Parathyroid adenoma (tissue), 2 donors: Measurements from ENCODE around the gene ROR2.

Experiments
- H2AFZ ChIP-seq: fragments of 300-600 bp; sonication (generic); one replicate; pipeline ENCODE4 v1.7.0; 2017; ENCODE audit warnings: antibody characterized with exemption, mild to moderate bottlenecking
- H3K27ac ChIP-seq: fragments of 300-600 bp; sonication (generic); one replicate; pipeline ENCODE4 v1.7.0; 2017
- H3K27me3 ChIP-seq: fragments of 300-600 bp; sonication (generic); one replicate; pipeline ENCODE4 v1.7.0; 2017; ENCODE audit warnings: low read length; ENCODE audit not compliant: control insufficient read depth, insufficient read depth
- H3K36me3 ChIP-seq: fragments of 300-600 bp; sonication (generic); one replicate; pipeline ENCODE4 v1.7.0; 2017; ENCODE audit warnings: low read length; ENCODE audit not compliant: control insufficient read depth, insufficient read depth
- H3K4me1 ChIP-seq: fragments of 300-600 bp; sonication (generic); one replicate; pipeline ENCODE4 v1.7.0; 2017; ENCODE audit warnings: control low read depth
- H3K4me2 ChIP-seq: fragments of 300-600 bp; sonication (generic); one replicate; pipeline ENCODE4 v1.7.0; 2017; ENCODE audit warnings: low read length
- H3K4me3 ChIP-seq: fragments of 300-600 bp; sonication (generic); one replicate; pipeline ENCODE4 v1.7.0; 2017; ENCODE audit warnings: low read depth, low read length
- H3K79me2 ChIP-seq: fragments of 300-600 bp; sonication (generic); one replicate; pipeline ENCODE4 v1.7.0; 2017; ENCODE audit warnings: control low read depth
- H3K9ac ChIP-seq: fragments of 300-600 bp; sonication (generic); one replicate; pipeline ENCODE4 v1.7.0; 2017; ENCODE audit warnings: mild to moderate bottlenecking
- H3K9me3 ChIP-seq: fragments of 300-600 bp; sonication (generic); one replicate; pipeline ENCODE4 v1.7.0; 2017; ENCODE audit warnings: low read length; ENCODE audit not compliant: control insufficient read depth
- CTCF ChIP-seq: fragments of 300-600 bp; sonication (generic); IDR thresholded peaks from one replicate; pipeline ENCODE4 v1.7.0; 2017; ENCODE audit warnings: antibody characterized with exemption, mild to moderate bottlenecking
- donor health status: primary hyperparathyroidism.

Gene ROR2

GRCh38 chr9:91690540-91691249 is 259.3 kb downstream of the ROR2 start:
- H3K9ac ChIP-seq, result no peak overlapping the region
- no peak overlapping the region for H3K27ac ChIP-seq
- H3K4me2 ChIP-seq, result no peak overlapping the region
- no peak overlapping the region for H2AFZ ChIP-seq
- no peaks in the 10 kb centered on the region for H3K9me3 ChIP-seq
- no peak for TF ChIP-seq CTCF
- no peaks in the 10 kb centered on the region for H3K36me3 ChIP-seq
- no peaks in the 10 kb centered on the region for H3K4me1 ChIP-seq
- H3K27me3 ChIP-seq, result no peaks in the 10 kb centered on the region
- no peaks in the 10 kb centered on the region for H3K79me2 ChIP-seq
- no peak overlapping the region for H3K4me3 ChIP-seq

GRCh38 chr9:91689006-91689405 is 261.0 kb downstream of the ROR2 start:
- Histone ChIP-seq H3K4me2 (no peak overlapping the region), H3K27ac (no peak overlapping the region), H3K4me1 (no peaks in the 10 kb centered on the region), H3K79me2 (no peaks in the 10 kb centered on the region), H3K27me3 (no peaks in the 10 kb centered on the region), H3K4me3 (no peak overlapping the region), H3K36me3 (no peaks in the 10 kb centered on the region), H3K9ac (no peak overlapping the region), H3K9me3 (no peaks in the 10 kb centered on the region), H2AFZ (no peak overlapping the region)
- TF ChIP-seq CTCF, result no peak

- no peaks in the 10 kb centered on the region for H3K36me3 ChIP-seq
- H3K27ac ChIP-seq, result no peak overlapping the region
- H3K4me3 ChIP-seq, result no peak overlapping the region
- H3K4me1 ChIP-seq, result no peaks in the 10 kb centered on the region
- TF ChIP-seq CTCF, result no peak
- no peak overlapping the region for H3K9ac ChIP-seq
- H3K9me3 ChIP-seq, result no peaks in the 10 kb centered on the region
- H3K27me3 ChIP-seq, result no peaks in the 10 kb centered on the region
- no peak overlapping the region for H2AFZ ChIP-seq
- H3K79me2 ChIP-seq, result no peaks in the 10 kb centered on the region
- no peak overlapping the region for H3K4me2 ChIP-seq
Measured at GRCh38 chr9:91683269-91683668, 266.8 kb downstream of the ROR2 start.

GRCh38 chr9:91682806-91683205 is 267.2 kb downstream of the ROR2 start:
- Histone ChIP-seq H2AFZ (no peak overlapping the region), H3K4me3 (no peak overlapping the region), H3K9ac (no peak overlapping the region), H3K4me1 (no peaks in the 10 kb centered on the region), H3K9me3 (no peaks in the 10 kb centered on the region), H3K4me2 (no peak overlapping the region), H3K36me3 (no peaks in the 10 kb centered on the region), H3K79me2 (no peaks in the 10 kb centered on the region), H3K27me3 (no peaks in the 10 kb centered on the region), H3K27ac (no peak overlapping the region)
- TF ChIP-seq CTCF, result no peak
